Tibial nerve (tissue), 4 donors: ENCODE results near the gene PARP8.

Experiments
- EP300 ChIP-seq, 2 donors: sonication (generic); formaldehyde crosslinking; IDR thresholded peaks; one replicate each; pipeline ENCODE4 v1.6.1; 2017; ENCODE audit warnings: antibody characterized with exemption in 2 of 2, mild to moderate bottlenecking in 1 of 2
- POLR2A ChIP-seq, 2 donors: fragments of 450-650 bp; IDR thresholded peaks; one replicate each; pipeline ENCODE4 v1.6.1; 2017; ENCODE audit warnings: antibody characterized with exemption in 2 of 2, mild to moderate bottlenecking in 2 of 2, moderate library complexity in 2 of 2
- TF ChIP-seq, protein P1 (sequence below), 5 experiments: fragments of 200-600 bp in 3 of 5; fragments of 450-650 bp in 2 of 5; sonication (generic) in 3 of 5; IDR thresholded peaks; one replicate each; pipeline ENCODE4 v1.5.1; 2016 to 2019; ENCODE audit warnings: antibody characterized with exemption in 5 of 5, mild to moderate bottlenecking in 3 of 5, moderate library complexity in 2 of 5

- TF ChIP-seq, protein P1, sequence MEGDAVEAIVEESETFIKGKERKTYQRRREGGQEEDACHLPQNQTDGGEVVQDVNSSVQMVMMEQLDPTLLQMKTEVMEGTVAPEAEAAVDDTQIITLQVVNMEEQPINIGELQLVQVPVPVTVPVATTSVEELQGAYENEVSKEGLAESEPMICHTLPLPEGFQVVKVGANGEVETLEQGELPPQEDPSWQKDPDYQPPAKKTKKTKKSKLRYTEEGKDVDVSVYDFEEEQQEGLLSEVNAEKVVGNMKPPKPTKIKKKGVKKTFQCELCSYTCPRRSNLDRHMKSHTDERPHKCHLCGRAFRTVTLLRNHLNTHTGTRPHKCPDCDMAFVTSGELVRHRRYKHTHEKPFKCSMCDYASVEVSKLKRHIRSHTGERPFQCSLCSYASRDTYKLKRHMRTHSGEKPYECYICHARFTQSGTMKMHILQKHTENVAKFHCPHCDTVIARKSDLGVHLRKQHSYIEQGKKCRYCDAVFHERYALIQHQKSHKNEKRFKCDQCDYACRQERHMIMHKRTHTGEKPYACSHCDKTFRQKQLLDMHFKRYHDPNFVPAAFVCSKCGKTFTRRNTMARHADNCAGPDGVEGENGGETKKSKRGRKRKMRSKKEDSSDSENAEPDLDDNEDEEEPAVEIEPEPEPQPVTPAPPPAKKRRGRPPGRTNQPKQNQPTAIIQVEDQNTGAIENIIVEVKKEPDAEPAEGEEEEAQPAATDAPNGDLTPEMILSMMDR (IDR thresholded peaks at IDR 0.05), result no peak
- TF ChIP-seq POLR2A (IDR thresholded peaks at IDR 0.05) (no peak), EP300 (IDR thresholded peaks at IDR 0.05) (no peak)
Measured at GRCh38 chr5:50855001-50855400, 188.6 kb downstream of the PARP8 start.
